CD14-positive monocyte (primary cell): ENCODE measurements around the gene AQP12B. TPM values are rescaled to one million over a fixed set of nuclear protein-coding genes. Genes with fewer than 3 reads are reported as not detected.

ENCODE experiments used
- DNase-seq, 3 donors: peaks; one replicate each; pipeline ENCODE4 v3.0.0-alpha.2; 2011 to 2022
- H2AFZ ChIP-seq: 2 replicates; pipeline ENCODE4 v1.6.0; 2012; ENCODE audit warnings: mild to moderate bottlenecking, low read depth, low read length, inconsistent platforms; ENCODE audit not compliant: insufficient read depth, poor library complexity, severe bottlenecking
- H3K27ac ChIP-seq, 2 donors: 1 replicate in 1 of 2; 2 replicates in 1 of 2; pipeline ENCODE4 v1.5.1; 2012 to 2013; ENCODE audit warnings: low read length in 2 of 2, control low read depth in 1 of 2, inconsistent platforms in 1 of 2, low read depth in 1 of 2, mild to moderate bottlenecking in 1 of 2
- H3K27me3 ChIP-seq, 2 donors: one replicate each; pipeline versions ENCODE4 v1.6.0 to v1.6.1; 2011 to 2013; ENCODE audit warnings: low read length in 2 of 2; ENCODE audit not compliant: control insufficient read depth in 2 of 2, insufficient read depth in 2 of 2
- H3K36me3 ChIP-seq, 2 donors: replicated peaks in 1 of 2; 1 replicate in 1 of 2; 2 replicates in 1 of 2; pipeline versions ENCODE4 v1.5.1 to v1.6.1; 2012 to 2013; ENCODE audit warnings: low read length in 2 of 2, control low read depth in 1 of 2, inconsistent platforms in 1 of 2, mild to moderate bottlenecking in 1 of 2; ENCODE audit not compliant: insufficient read depth in 2 of 2, control insufficient read depth in 1 of 2
- H3K4me1 ChIP-seq, 2 donors: 1 replicate in 1 of 2; 2 replicates in 1 of 2; pipeline versions ENCODE4 v1.5.1 to v1.6.1; 2012 to 2013; ENCODE audit warnings: low read length in 2 of 2, control low read depth in 1 of 2, inconsistent platforms in 1 of 2, mild to moderate bottlenecking in 1 of 2, moderate library complexity in 1 of 2; ENCODE audit not compliant: insufficient read depth in 2 of 2, control insufficient read depth in 1 of 2
- H3K4me2 ChIP-seq: replicated peaks from 2 replicates; pipeline ENCODE3; 2012; ENCODE audit warnings: low read length, moderate library complexity, mild to moderate bottlenecking; ENCODE audit not compliant: poor library complexity, severe bottlenecking; ENCODE audit errors: extremely low read depth
- H3K4me3 ChIP-seq, 3 experiments: fragments of 200-600 bp in 1 of 3; sonication (generic) in 1 of 3; replicated peaks in 1 of 3; 1 replicate in 2 of 3; 2 replicates in 1 of 3; pipeline ENCODE4 v1.5.1; 2011 to 2013; ENCODE audit warnings: low read length in 3 of 3, mild to moderate bottlenecking in 3 of 3, control low read depth in 2 of 3, low read depth in 2 of 3, inconsistent platforms in 1 of 3, moderate library complexity in 1 of 3
- H3K79me2 ChIP-seq: 2 replicates; pipeline ENCODE4 v1.6.0; 2012; ENCODE audit warnings: mild to moderate bottlenecking, control low read depth, inconsistent platforms, low read length, moderate library complexity; ENCODE audit not compliant: insufficient read depth
- H3K9ac ChIP-seq: 2 replicates; pipeline ENCODE4 v1.6.0; 2017; ENCODE audit warnings: low read length, mild to moderate bottlenecking; ENCODE audit not compliant: insufficient read depth, poor library complexity, severe bottlenecking
- H3K9me3 ChIP-seq, 2 donors: replicated peaks in 1 of 2; 1 replicate in 1 of 2; 2 replicates in 1 of 2; pipeline versions ENCODE4 v1.5.1 to v1.6.1; 2012 to 2013; ENCODE audit warnings: low read length in 2 of 2, control low read depth in 1 of 2; ENCODE audit not compliant: control insufficient read depth in 1 of 2, insufficient read depth in 1 of 2
- H4K20me1 ChIP-seq: 2 replicates; pipeline ENCODE4 v1.6.0; 2012; ENCODE audit warnings: mild to moderate bottlenecking, low read length, control low read depth, moderate library complexity; ENCODE audit not compliant: insufficient read depth
- H3K27ac Mint-ChIP-seq, 7 donors: one replicate each; pipeline ENCODE4 v1.8.0; 2020; ENCODE audit warnings: mild to moderate bottlenecking in 7 of 7, mixed read lengths in 7 of 7, moderate library complexity in 6 of 7, inconsistent platforms in 2 of 7
- H3K27me3 Mint-ChIP-seq, 3 donors: one replicate each; pipeline ENCODE4 v1.8.0; 2021 to 2022; ENCODE audit warnings: low read depth in 3 of 3, mild to moderate bottlenecking in 3 of 3, mixed read lengths in 3 of 3, moderate library complexity in 3 of 3, inconsistent platforms in 1 of 3
- H3K36me3 Mint-ChIP-seq, 2 donors: one replicate each; pipeline ENCODE4 v1.8.0; 2020; ENCODE audit warnings: mixed read lengths in 2 of 2, inconsistent platforms in 1 of 2, mild to moderate bottlenecking in 1 of 2
- H3K4me1 Mint-ChIP-seq: one replicate; pipeline ENCODE4 v1.8.0; 2020; ENCODE audit warnings: mild to moderate bottlenecking, mixed read lengths
- H3K4me3 Mint-ChIP-seq, 2 donors: one replicate each; pipeline ENCODE4 v1.8.0; 2020; ENCODE audit warnings: mild to moderate bottlenecking in 2 of 2, mixed read lengths in 2 of 2, moderate library complexity in 1 of 2
- H3K9me3 Mint-ChIP-seq, 7 donors: one replicate each; pipeline ENCODE4 v1.8.0; 2020 to 2022; ENCODE audit warnings: mixed read lengths in 7 of 7, mild to moderate bottlenecking in 6 of 7, moderate library complexity in 6 of 7, inconsistent platforms in 2 of 7
- WGBS: methylation state at CpG from one replicate; pipeline ENCODE4 v1.1.5; 2013; ENCODE audit warnings: missing lambda C conversion rate; ENCODE audit not compliant: insufficient coverage; 5-methylcytosine and 5-hydroxymethylcytosine counted together
- intact Hi-C, 2 donors: fragments of 100-400 bp; cut with micrococcal nuclease; formaldehyde crosslinking; loops; one replicate each; pipeline versions ENCODE4 v1.15.0 to v1.15.1; 2023
- polyA plus RNA-seq, 3 donors: library from polyadenylated mRNA; depleted of rRNA in 1 of 3; unstranded in 2 of 3; stranded (reverse) in 1 of 3; fragments of 300-500 nt in 2 of 3; fragments of >200 nt in 1 of 3; fragmentation: Illumina TruSeq in 2 of 3; gene quantifications; 1 replicate in 2 of 3; 2 replicates in 1 of 3; pipeline ENCODE4 v1.2.3, GENCODE V29; 2012 to 2021
- TF ChIP-seq, protein P1 (sequence below): fragments of 200-600 bp; IDR thresholded peaks from one replicate; pipeline ENCODE4 v1.8.0; 2022; ENCODE audit warnings: antibody characterized with exemption, mild to moderate bottlenecking

The AQP12B gene
- polyA plus RNA-seq, 3 donors: not detected

- H3K4me1 ChIP-seq: no peaks in the 10 kb centered on the region
- DNase-seq: no peak
- no peak overlapping the region for H3K4me3 Mint-ChIP-seq
- no peaks in the 10 kb centered on the region for H3K9me3 Mint-ChIP-seq
- H3K27me3 Mint-ChIP-seq: peaks cover 0 to 7% (median 6%) of the 10 kb centered on the region in 3 donors
- no peak overlapping the region for H2AFZ ChIP-seq
- TF ChIP-seq, protein P1, sequence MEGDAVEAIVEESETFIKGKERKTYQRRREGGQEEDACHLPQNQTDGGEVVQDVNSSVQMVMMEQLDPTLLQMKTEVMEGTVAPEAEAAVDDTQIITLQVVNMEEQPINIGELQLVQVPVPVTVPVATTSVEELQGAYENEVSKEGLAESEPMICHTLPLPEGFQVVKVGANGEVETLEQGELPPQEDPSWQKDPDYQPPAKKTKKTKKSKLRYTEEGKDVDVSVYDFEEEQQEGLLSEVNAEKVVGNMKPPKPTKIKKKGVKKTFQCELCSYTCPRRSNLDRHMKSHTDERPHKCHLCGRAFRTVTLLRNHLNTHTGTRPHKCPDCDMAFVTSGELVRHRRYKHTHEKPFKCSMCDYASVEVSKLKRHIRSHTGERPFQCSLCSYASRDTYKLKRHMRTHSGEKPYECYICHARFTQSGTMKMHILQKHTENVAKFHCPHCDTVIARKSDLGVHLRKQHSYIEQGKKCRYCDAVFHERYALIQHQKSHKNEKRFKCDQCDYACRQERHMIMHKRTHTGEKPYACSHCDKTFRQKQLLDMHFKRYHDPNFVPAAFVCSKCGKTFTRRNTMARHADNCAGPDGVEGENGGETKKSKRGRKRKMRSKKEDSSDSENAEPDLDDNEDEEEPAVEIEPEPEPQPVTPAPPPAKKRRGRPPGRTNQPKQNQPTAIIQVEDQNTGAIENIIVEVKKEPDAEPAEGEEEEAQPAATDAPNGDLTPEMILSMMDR: no peak
- no peak overlapping the region for H3K9ac ChIP-seq
- H3K4me3 ChIP-seq: no peak overlapping the region
- no peak overlapping the region for H3K27ac ChIP-seq
- H3K4me1 Mint-ChIP-seq: peaks cover 12% of the 10 kb centered on the region
- H3K9me3 ChIP-seq: no peaks in the 10 kb centered on the region
- WGBS: 93% methylated on average over 2 of the region's 11 CpGs
- H3K27ac Mint-ChIP-seq: no peak overlapping the region
- H3K79me2 ChIP-seq: no peaks in the 10 kb centered on the region
- intact Hi-C loops: no loop called here
- no peaks in the 10 kb centered on the region for H3K27me3 ChIP-seq
- H3K36me3 ChIP-seq: no peaks in the 10 kb centered on the region
- no peaks in the 10 kb centered on the region for H4K20me1 ChIP-seq
- H3K36me3 Mint-ChIP-seq: no peaks in the 10 kb centered on the region
- no peak overlapping the region for H3K4me2 ChIP-seq
Observed at GRCh38 chr2:240689975-240690374, 7.3 kb upstream of the AQP12B start.

DNA sequence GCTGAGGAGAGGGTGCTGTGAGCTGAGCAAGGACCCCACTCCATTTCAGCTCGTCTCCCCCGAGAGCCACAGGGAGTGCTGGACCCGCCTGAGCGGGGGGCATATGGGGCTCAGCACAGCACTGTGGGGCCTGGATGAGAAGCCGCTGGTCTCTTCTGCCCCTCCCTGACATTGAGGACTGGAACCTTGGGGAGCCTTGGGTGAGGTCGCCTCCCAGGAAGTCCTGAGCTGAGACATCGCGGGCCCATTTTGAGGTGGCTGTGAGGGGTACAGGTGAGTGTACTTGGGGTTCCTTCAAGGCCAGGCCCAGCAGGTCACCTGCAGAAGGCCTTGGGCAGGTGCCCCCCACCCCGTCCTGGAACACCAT is 5.9 kb upstream of the AQP12B start:
- no peak overlapping the region for H3K27ac Mint-ChIP-seq
- no peaks in the 10 kb centered on the region for H3K9me3 Mint-ChIP-seq
- Histone ChIP-seq H3K79me2 (no peaks in the 10 kb centered on the region), H3K36me3 (no peaks in the 10 kb centered on the region), H3K4me1 (peaks cover 0 to 3% of the 10 kb centered on the region in 2 donors), H3K27ac (no peak overlapping the region), H3K27me3 (no peaks in the 10 kb centered on the region), H2AFZ (no peak overlapping the region), H3K9ac (no peak overlapping the region), H4K20me1 (no peaks in the 10 kb centered on the region), H3K4me3 (no peak overlapping the region), H3K4me2 (no peak overlapping the region), H3K9me3 (no peaks in the 10 kb centered on the region)
- intact Hi-C loops: no loop called here
- no peak overlapping the region for H3K4me3 Mint-ChIP-seq
- no peaks in the 10 kb centered on the region for H3K36me3 Mint-ChIP-seq
- peaks cover 0 to 11% (median 7%) of the 10 kb centered on the region in 3 donors for H3K27me3 Mint-ChIP-seq
- TF ChIP-seq, protein P1: no peak
- H3K4me1 Mint-ChIP-seq: peaks cover 18% of the 10 kb centered on the region
- no peak for DNase-seq
- WGBS: 96% methylated on average over 8 of the region's 9 CpGs
